GM10847 (cell line): ENCODE results near the gene NAT9.

Source experiments
- POLR2A ChIP-seq: IDR thresholded peaks from 2 replicates; pipeline ENCODE4 v1.6.1; 2011; ENCODE audit not compliant: insufficient read length; ENCODE audit errors: extremely low read depth

The NAT9 gene, protein sequence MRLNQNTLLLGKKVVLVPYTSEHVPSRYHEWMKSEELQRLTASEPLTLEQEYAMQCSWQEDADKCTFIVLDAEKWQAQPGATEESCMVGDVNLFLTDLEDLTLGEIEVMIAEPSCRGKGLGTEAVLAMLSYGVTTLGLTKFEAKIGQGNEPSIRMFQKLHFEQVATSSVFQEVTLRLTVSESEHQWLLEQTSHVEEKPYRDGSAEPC

GRCh38 chr17:74776044-74776962 is at the start of gene NAT9:
NAT9 (minus strand) TSS chr17:74776345; CDS start chr17:74775698, 647 bp downstream.
- TF ChIP-seq POLR2A = peak; percentile 67

GRCh38 chr17:74824961-74825627 is 48.9 kb upstream of the NAT9 start:
- no peak for TF ChIP-seq POLR2A

DNA sequence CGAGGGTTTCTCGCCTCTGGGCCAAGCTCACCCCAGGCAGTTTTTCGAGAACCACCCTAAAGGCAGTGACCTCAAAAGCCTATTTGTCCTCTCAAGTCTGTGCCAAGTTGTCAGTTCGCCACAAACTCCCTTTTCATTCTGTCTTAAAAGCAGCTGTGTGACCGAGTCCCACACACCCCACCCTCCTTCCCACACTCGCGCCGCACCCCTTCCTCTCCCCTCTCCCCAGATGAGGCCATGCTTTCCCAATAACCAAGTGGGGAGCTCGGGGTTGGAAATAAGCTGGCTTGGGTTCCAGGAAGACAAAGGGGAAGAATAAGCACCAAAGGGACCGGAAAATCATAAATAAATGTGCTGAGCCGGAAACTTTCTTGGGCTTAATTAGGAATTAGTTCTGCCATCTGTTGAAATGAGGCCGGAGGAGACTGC is 46.8 kb upstream of the NAT9 start:
- TF ChIP-seq POLR2A = no peak

- TF ChIP-seq POLR2A = no peak
These were observed 46.3 kb upstream of the NAT9 start for GRCh38 chr17:74822335-74822938.

- TF ChIP-seq POLR2A = no peak
These were observed 45.6 kb upstream of the NAT9 start for GRCh38 chr17:74821655-74822334.

DNA sequence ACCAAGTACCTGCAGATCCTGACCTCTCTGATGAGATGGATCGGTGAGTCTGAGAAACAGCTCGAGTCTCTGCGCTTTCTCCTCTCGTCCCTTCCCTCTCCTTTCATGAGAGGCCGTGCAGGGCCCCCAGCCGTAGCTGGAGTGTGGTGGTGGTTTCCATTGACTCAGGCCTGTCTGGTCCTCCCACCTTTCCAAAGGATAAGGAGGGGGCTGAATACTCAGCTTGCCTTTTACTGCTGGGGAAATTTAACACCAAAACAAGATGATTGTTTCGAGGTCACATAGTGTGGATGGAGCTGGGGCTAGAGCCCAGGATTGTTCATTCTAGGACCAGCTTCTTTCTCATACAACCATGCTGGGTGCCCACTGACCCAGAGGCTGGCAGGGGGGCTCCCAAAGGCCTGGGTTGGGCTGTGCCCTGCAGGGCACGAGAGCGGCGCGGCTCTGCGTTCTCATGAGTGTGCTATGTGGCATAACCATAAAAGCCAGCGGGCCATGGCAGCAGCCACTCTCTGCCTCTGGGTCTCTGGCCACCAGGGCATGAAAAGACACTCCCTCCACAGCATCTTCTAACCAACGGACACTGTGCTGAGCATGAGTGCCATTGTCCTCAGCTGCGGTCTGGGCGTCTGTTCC is 43.8 kb upstream of the NAT9 start:
- no peak for TF ChIP-seq POLR2A

DNA sequence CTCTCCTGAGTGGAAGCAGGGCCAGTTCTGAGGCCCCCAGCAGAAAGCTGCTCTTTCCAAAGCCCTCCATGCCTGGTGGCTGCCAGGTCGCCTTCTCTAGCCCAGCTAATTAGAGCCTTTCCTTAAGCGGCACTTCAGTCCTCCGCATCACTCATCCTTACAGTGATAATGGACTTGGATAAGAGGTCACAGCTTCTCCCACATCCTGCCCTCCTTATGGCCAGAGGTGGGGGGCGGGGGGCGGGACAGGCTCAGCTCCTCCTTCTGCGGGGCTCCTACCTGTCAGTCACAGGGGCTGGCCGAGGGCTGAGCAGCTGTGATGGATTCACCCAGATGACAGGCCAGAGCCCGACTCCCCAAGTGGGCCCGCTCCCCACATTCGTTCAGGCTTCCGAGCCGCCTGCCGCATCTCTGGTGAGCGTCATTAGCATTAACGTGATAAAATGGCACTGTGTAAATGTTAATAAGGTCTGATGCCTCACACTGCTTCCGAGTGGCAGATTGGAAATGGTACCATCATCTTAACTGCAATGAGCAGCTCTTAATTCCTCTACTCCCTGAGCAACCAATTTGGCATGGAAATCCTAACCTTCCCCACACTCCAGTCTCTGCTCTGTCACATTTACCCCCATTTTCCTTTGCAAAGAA is 42.3 kb upstream of the NAT9 start:
- no peak for TF ChIP-seq POLR2A

- TF ChIP-seq POLR2A = no peak
These were observed 40.9 kb upstream of the NAT9 start for GRCh38 chr17:74816905-74817620.

- TF ChIP-seq POLR2A = no peak
These were observed 39.6 kb upstream of the NAT9 start for GRCh38 chr17:74815550-74816370.

GRCh38 chr17:74815067-74815466 is 38.9 kb upstream of the NAT9 start:
- no peak for TF ChIP-seq POLR2A

DNA sequence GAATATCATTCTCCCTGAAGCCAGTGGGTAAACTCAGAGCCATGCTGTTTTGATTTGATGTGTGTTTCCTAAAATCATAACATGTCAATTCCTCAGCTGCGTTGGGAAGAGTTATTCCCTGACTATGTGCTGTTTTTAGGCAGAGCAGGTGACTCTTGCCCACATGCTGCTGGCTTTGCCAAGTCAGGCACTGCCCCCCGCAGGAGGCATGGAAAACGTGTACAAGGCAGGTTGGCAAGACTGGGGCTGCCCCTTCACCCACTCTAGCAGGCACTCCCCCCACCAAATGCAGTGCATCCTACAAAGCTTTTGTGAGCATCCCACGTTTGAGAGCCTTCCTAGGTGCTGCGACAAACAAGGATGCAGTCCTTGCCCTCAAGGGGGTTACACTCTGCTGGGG is 38.3 kb upstream of the NAT9 start:
- no peak for TF ChIP-seq POLR2A
